H1 (cell line): ENCODE data around the gene ELANE. TPM values are rescaled to one million over a fixed set of nuclear protein-coding genes. Genes with fewer than 3 reads are reported as not detected.
"Not testable (repeated sequence)": the region's sequence is repeated elsewhere in the genome, so short reads cannot be mapped to it uniquely, and the experiment has no call there.

Experiments used
- CTCF ChIA-PET: fragments of 300-600 bp; sonication (Branson Sonifier 250); formaldehyde crosslinking; loops from one replicate; lab custom pipeline; 2021; ENCODE audit not compliant: partially characterized antibody; lab: Charles Lee
- POLR2A ChIA-PET: fragments of 300-600 bp; sonication (Branson Sonifier 250); formaldehyde crosslinking; loops from one replicate; lab custom pipeline; 2021; ENCODE audit warnings: inconsistent platforms; ENCODE audit not compliant: partially characterized antibody; lab: Charles Lee
- DNase-seq, 2 experiments: peaks; one replicate each; pipeline versions ENCODE4 v3.0.0 to v3.0.0-alpha.2; 2010 to 2022; ENCODE audit warnings: low spot score in 2 of 2, low read depth in 1 of 2, mixed read lengths in 1 of 2
- FAIRE-seq: peaks from 2 replicates; lab custom pipeline; 2011; peaks lifted over from hg19 to GRCh38; lab: Jason Lieb, UNC
- H2AFZ ChIP-seq: 2 replicates; pipeline ENCODE4 v1.8.1; 2012; ENCODE audit warnings: low read length, inconsistent platforms
- H2AK5ac ChIP-seq: 2 replicates; pipeline ENCODE4 v1.6.1; 2013; ENCODE audit warnings: low read depth, low read length
- H2BK120ac ChIP-seq: replicated peaks from 2 replicates; pipeline ENCODE3; 2013; ENCODE audit warnings: low read depth, low read length, inconsistent platforms
- H2BK12ac ChIP-seq: 2 replicates; pipeline ENCODE4 v1.6.1; 2013; ENCODE audit warnings: low read depth, low read length
- H2BK15ac ChIP-seq: 2 replicates; pipeline ENCODE4 v1.6.1; 2013; ENCODE audit warnings: low read length
- H2BK20ac ChIP-seq: 2 replicates; pipeline ENCODE4 v1.6.1; 2013; ENCODE audit warnings: low read length
- H2BK5ac ChIP-seq: 2 replicates; pipeline ENCODE4 v1.6.1; 2013; ENCODE audit warnings: low read depth, low read length
- H3K14ac ChIP-seq: 2 replicates; pipeline ENCODE4 v1.6.1; 2013; ENCODE audit warnings: inconsistent platforms; ENCODE audit not compliant: insufficient read length
- H3K18ac ChIP-seq: 2 replicates; pipeline ENCODE4 v1.6.1; 2013; ENCODE audit warnings: low read length; ENCODE audit errors: extremely low read depth
- H3K23ac ChIP-seq: 2 replicates; pipeline ENCODE4 v1.6.1; 2013; ENCODE audit warnings: inconsistent platforms; ENCODE audit not compliant: insufficient read length
- H3K23me2 ChIP-seq: 2 replicates; pipeline ENCODE4 v1.6.1; 2013; ENCODE audit warnings: low read depth, low read length
- H3K27ac ChIP-seq: 2 replicates; pipeline ENCODE4 v1.6.1; 2011; ENCODE audit warnings: low read depth, low read length, inconsistent platforms
- H3K27me3 ChIP-seq, 4 experiments: replicated peaks in 1 of 4; 1 replicate in 1 of 4; 2 replicates in 3 of 4; pipeline versions ENCODE4 v1.6.1 to v1.8.1; 2011 to 2013; ENCODE audit warnings: low read length in 3 of 4, mild to moderate bottlenecking in 3 of 4, inconsistent platforms in 2 of 4, mixed read lengths in 2 of 4, moderate library complexity in 1 of 4; ENCODE audit not compliant: control insufficient read depth in 3 of 4, insufficient read depth in 3 of 4; ENCODE audit errors: extremely low read depth in 1 of 4
- H3K36me3 ChIP-seq, 4 experiments: 2 replicates each; pipeline versions ENCODE4 v1.6.1 to v1.8.1; 2011 to 2013; ENCODE audit warnings: mild to moderate bottlenecking in 4 of 4, low read length in 3 of 4, moderate library complexity in 2 of 4, control low read depth in 1 of 4, inconsistent platforms in 1 of 4; ENCODE audit not compliant: insufficient read depth in 4 of 4, control insufficient read depth in 2 of 4
- H3K4ac ChIP-seq: replicated peaks from 2 replicates; pipeline ENCODE3; 2013; ENCODE audit warnings: low read length, low read depth, mixed read lengths, inconsistent platforms; ENCODE audit not compliant: insufficient read length
- H3K4me1 ChIP-seq, 4 experiments: replicated peaks in 1 of 4; 1 replicate in 1 of 4; 2 replicates in 3 of 4; pipeline versions ENCODE4 v1.6.1 to v1.8.1; 2011 to 2013; ENCODE audit warnings: low read length in 3 of 4, inconsistent platforms in 2 of 4, mixed read lengths in 1 of 4; ENCODE audit not compliant: insufficient read depth in 4 of 4, control insufficient read depth in 3 of 4
- H3K4me2 ChIP-seq, 2 experiments: 2 replicates each; pipeline versions ENCODE4 v1.6.1 to v1.8.1; 2011 to 2013; ENCODE audit warnings: low read depth in 2 of 2, low read length in 2 of 2, control low read depth in 1 of 2, inconsistent platforms in 1 of 2, mild to moderate bottlenecking in 1 of 2; ENCODE audit not compliant: insufficient read depth in 1 of 2
- H3K4me3 ChIP-seq, 4 experiments: fragments of 200-600, 300-600 bp in 1 of 4; sonication (generic), shearing (Covaris generic), sonication (Bioruptor Twin) in 1 of 4; 2 replicates each; pipeline versions ENCODE4 v1.5.1 to v1.8.1; 2011 to 2016; ENCODE audit warnings: low read length in 4 of 4, low read depth in 3 of 4, control low read depth in 2 of 4, inconsistent platforms in 2 of 4, mild to moderate bottlenecking in 2 of 4, mixed read lengths in 1 of 4, moderate library complexity in 1 of 4; ENCODE audit not compliant: insufficient read depth in 2 of 4; ENCODE audit errors: extremely low read depth in 1 of 4
- H3K56ac ChIP-seq: replicated peaks from 2 replicates; pipeline ENCODE3; 2013; ENCODE audit warnings: low read depth, mild to moderate bottlenecking, mixed read lengths, low read length, inconsistent platforms; ENCODE audit not compliant: insufficient read length
- H3K79me1 ChIP-seq: 2 replicates; pipeline ENCODE4 v1.6.1; 2013; ENCODE audit warnings: low read depth, low read length, control low read depth
- H3K79me2 ChIP-seq, 2 experiments: 2 replicates each; pipeline versions ENCODE4 v1.6.1 to v1.8.1; 2012 to 2013; ENCODE audit warnings: low read length in 2 of 2, mild to moderate bottlenecking in 2 of 2, inconsistent platforms in 1 of 2; ENCODE audit not compliant: insufficient read depth in 2 of 2, control insufficient read depth in 1 of 2
- H3K9ac ChIP-seq, 4 experiments: replicated peaks in 1 of 4; 1 replicate in 1 of 4; 2 replicates in 3 of 4; pipeline versions ENCODE4 v1.6.1 to v1.8.1; 2011 to 2013; ENCODE audit warnings: low read depth in 3 of 4, low read length in 3 of 4, control low read depth in 2 of 4, mild to moderate bottlenecking in 2 of 4, moderate library complexity in 2 of 4, inconsistent platforms in 1 of 4; ENCODE audit errors: extremely low read depth in 1 of 4
- H3K9me3 ChIP-seq, 2 experiments: 2 replicates each; pipeline versions ENCODE4 v1.6.1 to v1.8.1; 2012 to 2013; ENCODE audit warnings: mild to moderate bottlenecking in 2 of 2, moderate library complexity in 2 of 2, control low read depth in 1 of 2, inconsistent platforms in 1 of 2, low read depth in 1 of 2, low read length in 1 of 2, mixed read lengths in 1 of 2; ENCODE audit not compliant: insufficient read depth in 2 of 2
- H4K20me1 ChIP-seq, 2 experiments: replicated peaks in 1 of 2; 2 replicates each; pipeline versions ENCODE3 to v1.8.1; 2011 to 2013; ENCODE audit warnings: inconsistent platforms in 2 of 2, low read length in 2 of 2, mild to moderate bottlenecking in 1 of 2; ENCODE audit not compliant: insufficient read depth in 2 of 2, control insufficient read depth in 1 of 2
- H4K5ac ChIP-seq: 2 replicates; pipeline ENCODE4 v1.6.1; 2013; ENCODE audit warnings: low read length, low read depth, mixed read lengths, inconsistent platforms; ENCODE audit not compliant: insufficient read length
- H4K8ac ChIP-seq: 2 replicates; pipeline ENCODE4 v1.8.0; 2013; ENCODE audit warnings: mild to moderate bottlenecking, moderate library complexity, low read length, inconsistent platforms; ENCODE audit not compliant: insufficient read depth; ENCODE audit errors: extremely low read depth
- H4K91ac ChIP-seq: replicated peaks from 2 replicates; pipeline ENCODE3; 2013; ENCODE audit warnings: low read length, mixed read lengths, inconsistent platforms; ENCODE audit not compliant: insufficient read length
- WGBS, 2 experiments: shearing (Covaris generic) in 1 of 2; methylation state at CpG; one replicate each; pipeline versions ENCODE4 v1.1.6 to v1.1.7; 2013 to 2015; ENCODE audit warnings: low lambda C conversion rate in 2 of 2, mixed read lengths in 2 of 2, inconsistent platforms in 1 of 2, low coverage in 1 of 2, missing lambda C conversion rate in 1 of 2; ENCODE audit not compliant: insufficient replicate concordance in 2 of 2, insufficient coverage in 1 of 2, insufficient read length in 1 of 2; ENCODE audit errors: extremely low coverage in 1 of 2, missing lambda C conversion rate in 1 of 2; 5-methylcytosine and 5-hydroxymethylcytosine counted together
- polyA plus RNA-seq, 7 experiments: library from polyadenylated mRNA; depleted of rRNA in 3 of 7; stranded (reverse) in 5 of 7; unstranded in 2 of 7; fragments of >200 nt in 5 of 7; fragments of 200-250 nt in 2 of 7; gene quantifications; 1 replicate in 5 of 7; 2 replicates in 1 of 7; 4 replicates in 1 of 7; pipeline versions ENCODE4 v1.2.1 to v1.2.3, GENCODE V29; 2011 to 2013; ENCODE audit warnings: missing spikeins in 2 of 7, mixed read lengths in 2 of 7
- total RNA-seq: library from RNA; stranded (reverse); fragmentation: NEBNext Ultra II Directional; extraction: Animal tissue kit (Norgen Biotek cat#: 25700); gene quantifications from 2 replicates; pipeline ENCODE4 v1.2.1, GENCODE V29; 2021

Gene ELANE
- total and polyA plus RNA-seq, 2 of the 8 experiments (the other 6 are each of a cell fraction or from before 2014, with no cell fraction given) = not detected

GRCh38 chr19:849195-849594, 2.9 kb upstream of the ELANE start:
- not testable (repeated sequence) for H3K4me3 ChIP-seq, H4K20me1 ChIP-seq, H3K27me3 ChIP-seq, H4K8ac ChIP-seq, H3K4me2 ChIP-seq, H3K79me1 ChIP-seq, H3K18ac ChIP-seq, H3K27ac ChIP-seq, H2BK20ac ChIP-seq, H3K56ac ChIP-seq, H3K14ac ChIP-seq, H4K5ac ChIP-seq, H2AK5ac ChIP-seq, H2BK12ac ChIP-seq, H3K4me1 ChIP-seq, H3K36me3 ChIP-seq, H3K23me2 ChIP-seq, H2BK5ac ChIP-seq, H2AFZ ChIP-seq, H2BK120ac ChIP-seq, FAIRE-seq, H3K79me2 ChIP-seq, H3K9ac ChIP-seq, DNase-seq, H3K23ac ChIP-seq, H3K9me3 ChIP-seq, H4K91ac ChIP-seq, H3K4ac ChIP-seq, H2BK15ac ChIP-seq
- WGBS, 2 experiments = 80% methylated on average over 8 of the region's 8 CpGs; no CpG with 5 or more reads in 1 of the 2 experiments
- POLR2A ChIA-PET = interaction anchor here (1.5 to 2.9 kb wide), 2 partner anchors 53 to 70 kb away, joined by 3 to 9 read pairs; partner anchors contain the start of gene PTBP1
- CTCF ChIA-PET = interaction anchor here (0.9 to 1.9 kb wide), 6 partner anchors 9 to 115 kb away, joined by 3 to 6 read pairs (median 3); no protein-coding TSS in a partner anchor
